Activated CD4-positive, alpha-beta T cell treated with anti-CD3 and anti-CD28 coated beads, Interleukin-2, amount 50 U/mL, for 16 hours (primary cell): ENCODE measurements around the gene ALDH1L2.
A peak's percentile ranks its signal among the peaks of the same experiment; 100 is the strongest.

ENCODE experiments used
- DNase-seq: peaks from one replicate; pipeline ENCODE4 v3.0.0-alpha.2; 2020

ALDH1L2 gene

GRCh38 chr12:105083031-105083430 lies 1.2 kb downstream of the ALDH1L2 start:
- DNase-seq = no peak

GRCh38 chr12:105078712-105079570 lies 5.3 kb downstream of the ALDH1L2 start:
- no peak for DNase-seq

DNA sequence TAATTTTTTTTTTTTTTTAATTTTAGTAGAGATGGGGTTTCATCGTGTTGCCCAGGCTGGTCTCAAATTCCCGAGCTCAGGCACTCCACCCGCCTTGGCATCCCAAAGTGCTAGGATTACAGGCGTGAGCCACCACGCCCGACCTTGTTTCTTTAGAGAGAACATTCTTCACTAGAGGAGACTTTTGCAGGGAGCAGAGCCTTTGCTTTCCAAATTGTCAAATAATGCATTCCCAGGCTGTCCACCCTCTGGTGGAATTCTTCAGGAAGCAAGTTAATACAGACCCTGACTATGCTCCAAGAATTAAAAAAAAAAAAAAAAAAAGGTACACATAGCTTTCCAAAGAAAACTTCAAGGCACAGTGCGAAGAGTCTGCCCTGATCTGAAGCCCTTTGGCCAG lies 6.8 kb downstream of the ALDH1L2 start:
- no peak for DNase-seq

GRCh38 chr12:105076913-105077312 lies 7.3 kb downstream of the ALDH1L2 start:
- no peak for DNase-seq

- no peak for DNase-seq
Measured at GRCh38 chr12:105076098-105076497, 8.2 kb downstream of the ALDH1L2 start.

DNA sequence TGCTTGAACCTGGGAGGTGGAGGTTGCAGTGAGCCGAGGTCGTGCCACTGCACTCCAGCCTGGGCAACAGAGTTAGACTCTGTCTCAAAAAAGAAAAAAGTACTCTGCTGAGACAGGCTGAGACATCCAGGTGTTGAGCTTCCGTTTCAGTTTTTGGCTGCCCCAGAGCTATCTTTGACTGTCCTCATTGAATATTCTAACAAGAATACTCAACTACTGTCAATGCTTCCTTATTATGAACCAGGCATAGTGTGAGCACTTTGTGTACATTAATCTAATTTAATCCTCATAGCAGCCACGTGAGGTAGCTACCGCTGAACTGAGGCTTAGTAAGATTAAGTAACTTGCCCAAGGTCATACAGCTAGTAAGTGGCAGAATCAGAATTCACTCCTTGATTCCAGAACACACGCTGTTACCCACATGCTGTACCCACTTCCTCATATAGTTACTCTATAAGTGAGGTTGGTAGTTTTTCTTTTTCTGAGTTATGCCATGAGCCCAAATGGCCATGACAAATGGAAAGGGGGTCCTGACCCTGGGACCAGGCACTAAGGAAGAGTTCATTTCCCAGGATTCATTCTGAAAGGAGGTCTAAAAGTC lies 11.3 kb downstream of the ALDH1L2 start:
- no peak for DNase-seq

GRCh38 chr12:105071981-105072380 lies 12.3 kb downstream of the ALDH1L2 start:
- no peak for DNase-seq

DNA sequence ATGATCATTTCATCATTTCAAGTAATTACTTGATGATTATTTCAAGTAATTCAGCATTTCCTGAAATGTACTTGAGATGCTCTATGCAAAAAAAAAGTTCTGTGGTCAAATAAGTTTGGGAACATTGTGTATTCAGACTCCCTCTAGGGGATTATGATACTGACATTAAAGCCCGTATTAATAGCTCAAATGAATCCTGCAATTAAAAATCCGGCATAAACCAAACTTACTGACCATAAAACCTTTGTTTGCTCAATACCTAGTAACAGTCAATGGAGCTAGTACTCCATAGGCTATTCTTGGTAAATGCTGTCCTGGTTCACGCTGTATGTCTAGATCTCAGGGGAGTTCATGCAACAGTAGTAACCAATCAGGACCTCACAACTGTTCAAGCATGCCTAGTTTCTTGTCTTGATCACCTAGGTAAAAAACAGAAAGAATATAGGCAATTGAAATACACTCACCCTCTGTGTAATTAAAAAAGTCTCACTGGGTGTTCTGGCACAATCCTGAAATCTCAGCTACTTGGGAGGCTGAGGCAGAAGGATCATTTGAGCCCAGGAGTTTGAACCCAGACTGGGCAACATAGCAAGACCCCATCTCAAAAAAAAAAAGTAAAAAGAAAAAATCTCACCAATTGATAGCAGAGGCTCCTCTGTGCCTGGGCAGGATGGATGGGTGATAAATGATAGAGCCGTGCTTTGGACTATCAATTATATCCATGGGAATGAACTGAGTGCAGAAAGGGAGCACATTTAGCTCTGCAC lies 14.1 kb downstream of the ALDH1L2 start:
- no peak for DNase-seq

GRCh38 chr12:105067511-105068031 lies 16.7 kb downstream of the ALDH1L2 start:
- no peak for DNase-seq

DNA sequence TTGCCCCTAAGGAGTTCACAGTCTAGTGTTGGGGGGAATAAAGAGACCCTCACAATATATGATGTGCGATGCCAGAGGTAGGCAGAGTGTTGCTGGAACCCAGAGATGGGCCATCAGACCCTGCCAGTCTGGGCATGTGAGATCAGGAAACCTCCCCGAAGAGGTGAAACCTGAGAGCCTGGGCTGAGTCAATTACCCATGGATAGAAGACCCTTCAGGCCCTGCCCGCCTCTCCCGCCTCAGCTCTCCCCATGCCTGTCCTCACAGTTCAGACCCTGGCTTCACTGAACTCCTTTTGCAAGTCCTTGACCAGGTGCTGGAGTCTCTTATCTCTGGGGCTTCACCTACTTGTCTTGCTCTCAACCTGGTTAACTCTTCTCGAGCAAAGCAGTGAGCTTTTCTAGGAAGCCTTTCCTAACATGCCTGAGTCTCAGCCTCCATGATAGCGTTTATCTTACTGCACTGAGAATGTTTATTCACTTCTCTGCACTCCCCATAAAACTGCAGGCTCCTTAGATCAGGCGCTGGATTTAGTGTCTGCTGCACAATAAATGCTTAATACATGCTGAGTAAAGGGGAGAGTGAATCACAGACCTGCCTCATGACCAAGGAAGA lies 19.6 kb downstream of the ALDH1L2 start:
- DNase-seq = no peak

DNA sequence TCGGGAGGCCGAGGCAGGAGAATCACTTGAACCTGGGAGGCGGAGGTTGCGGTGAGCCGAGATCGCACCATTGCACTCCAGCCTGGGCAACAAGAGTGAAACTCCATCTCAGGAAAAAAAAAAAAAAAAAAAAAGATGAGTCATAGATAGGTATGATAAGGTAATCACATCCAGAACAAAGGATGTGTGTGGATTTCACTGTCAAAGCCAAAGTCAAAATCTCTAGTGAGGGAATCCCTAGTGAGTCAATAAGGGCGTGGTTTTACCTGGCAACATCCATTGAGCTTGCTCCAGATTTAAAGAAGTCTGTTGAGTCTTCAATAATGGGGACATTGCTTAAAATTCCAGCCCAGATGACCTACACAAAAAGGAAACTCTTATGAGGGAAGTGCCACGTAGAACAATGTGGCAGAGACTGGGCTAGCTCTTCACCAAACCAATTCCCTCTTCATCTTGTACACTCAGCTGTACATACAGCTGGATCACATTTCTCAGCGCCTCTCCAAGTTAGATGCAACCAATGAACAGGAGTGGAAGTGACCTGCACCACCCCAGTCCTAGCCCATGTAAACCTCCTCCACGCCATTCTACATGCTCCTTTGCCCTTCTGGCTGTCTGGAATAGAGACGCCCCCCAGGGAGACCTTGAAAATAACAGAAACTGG lies 23.4 kb downstream of the ALDH1L2 start:
- DNase-seq = no peak

- DNase-seq = peak; percentile 73
Measured at GRCh38 chr12:105057174-105057573, 27.1 kb downstream of the ALDH1L2 start.

- peak; percentile 83 for DNase-seq
Measured at GRCh38 chr12:105053116-105053572, 31.1 kb downstream of the ALDH1L2 start.

DNA sequence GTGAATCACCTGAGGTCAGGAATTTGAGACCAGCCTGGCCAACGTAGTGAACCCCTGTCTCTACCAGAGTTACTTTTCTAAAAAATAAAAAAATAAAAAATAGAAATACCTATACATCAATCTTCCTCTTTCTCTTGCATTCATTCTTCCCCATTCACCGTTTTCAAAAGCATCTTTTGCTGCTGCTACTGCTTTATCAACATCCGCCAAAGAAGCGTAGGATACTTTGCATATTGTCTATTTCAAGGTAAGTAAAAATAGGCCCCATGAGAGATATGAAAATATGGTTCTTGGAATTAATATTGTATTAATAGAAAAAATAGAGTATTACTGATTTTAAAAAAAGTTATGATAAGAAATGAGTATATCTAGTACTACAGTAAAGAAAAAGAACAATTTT lies 32.3 kb downstream of the ALDH1L2 start:
- DNase-seq = no peak

DNA sequence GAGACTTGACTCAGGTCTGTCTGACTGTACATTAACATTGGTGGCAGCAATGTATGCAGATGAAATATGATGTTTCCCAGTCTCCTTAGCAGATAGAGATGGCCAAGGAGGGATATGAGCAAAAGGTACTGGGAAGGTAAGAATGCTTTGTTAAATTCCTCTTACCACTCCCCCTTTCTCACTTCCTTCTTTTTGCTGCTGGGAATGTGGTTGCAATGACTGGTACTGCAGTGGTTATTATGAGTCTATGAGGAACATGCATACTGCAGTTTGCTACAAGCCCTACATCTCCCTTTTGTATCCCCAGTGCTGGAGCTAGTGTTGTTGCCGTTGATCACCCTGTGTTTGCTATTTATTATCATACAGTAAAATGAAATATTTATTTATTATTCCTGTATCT lies 35.9 kb downstream of the ALDH1L2 start:
- DNase-seq = no peak

GRCh38 chr12:105047308-105047707 lies 37.0 kb downstream of the ALDH1L2 start:
- DNase-seq = no peak

DNA sequence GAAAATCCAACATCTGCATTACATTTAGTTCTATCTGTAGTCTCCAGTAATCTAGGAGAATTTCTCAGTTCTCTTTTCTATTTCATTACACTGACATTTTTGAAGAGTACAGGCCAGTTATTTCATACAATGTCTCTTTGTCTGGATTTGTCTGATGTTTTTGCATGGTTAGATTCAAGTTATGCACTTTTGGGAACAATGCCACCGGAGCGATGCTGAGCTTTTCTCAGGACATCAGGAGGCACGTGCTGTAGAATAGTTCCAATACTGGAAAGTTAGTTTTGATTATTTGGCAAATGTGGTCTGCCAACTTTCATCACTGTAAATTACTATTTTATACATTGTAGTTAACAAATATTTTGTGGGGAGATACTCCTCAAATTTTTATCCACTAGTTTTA lies 43.1 kb downstream of the ALDH1L2 start:
- DNase-seq = no peak

DNA sequence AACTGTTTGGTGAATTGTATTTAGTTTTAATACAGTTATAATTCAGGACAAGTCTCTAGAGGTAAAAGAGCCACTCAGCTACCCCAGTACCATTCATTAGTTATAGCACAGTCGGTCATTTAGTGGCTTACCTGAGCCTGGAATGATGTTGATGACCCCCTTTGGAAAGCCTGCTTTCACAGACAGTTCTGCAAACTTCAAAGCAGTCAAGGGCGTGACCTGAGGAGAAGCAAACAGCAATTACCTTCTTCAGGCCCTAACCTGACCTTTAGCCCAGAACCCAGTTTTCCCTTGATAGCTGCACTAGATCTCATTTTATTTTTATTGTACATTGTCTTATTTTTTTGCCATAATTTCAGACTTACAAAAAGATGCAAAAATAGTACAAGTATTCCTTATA lies 43.8 kb downstream of the ALDH1L2 start:
- no peak for DNase-seq

DNA sequence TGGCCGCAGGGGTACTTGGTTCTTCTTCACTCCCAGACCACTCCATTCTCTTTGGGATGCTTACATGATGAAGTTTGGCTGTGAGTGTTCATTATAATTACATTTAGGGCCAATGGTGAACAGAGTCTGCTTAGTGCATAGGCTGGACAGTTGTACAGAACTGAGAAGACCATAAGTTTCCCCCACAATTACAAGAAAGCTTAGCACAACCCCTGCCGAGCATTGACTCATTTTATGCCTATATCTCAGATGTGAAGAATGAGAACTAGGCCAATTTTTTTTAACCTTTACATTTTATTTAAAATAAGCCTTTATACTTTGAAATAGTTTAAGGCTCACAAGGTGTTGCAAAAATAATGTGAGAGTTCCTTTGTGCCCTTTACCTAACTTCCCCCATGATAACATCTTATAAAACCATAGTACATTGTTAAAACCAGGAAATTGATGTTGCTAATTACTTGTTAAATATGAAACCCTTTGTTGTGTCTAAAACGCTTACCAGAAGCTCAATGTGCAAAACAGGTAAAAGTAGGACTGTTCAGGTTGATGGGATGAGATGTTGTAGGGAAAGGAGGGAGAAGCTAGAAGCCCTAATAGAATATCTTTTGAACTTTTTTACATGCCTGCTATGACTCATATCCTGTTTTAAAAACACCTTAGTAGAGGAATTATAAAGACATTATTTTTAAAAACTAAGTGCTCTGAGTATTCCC lies 47.2 kb downstream of the ALDH1L2 start:
- peak; percentile 35 for DNase-seq

DNA sequence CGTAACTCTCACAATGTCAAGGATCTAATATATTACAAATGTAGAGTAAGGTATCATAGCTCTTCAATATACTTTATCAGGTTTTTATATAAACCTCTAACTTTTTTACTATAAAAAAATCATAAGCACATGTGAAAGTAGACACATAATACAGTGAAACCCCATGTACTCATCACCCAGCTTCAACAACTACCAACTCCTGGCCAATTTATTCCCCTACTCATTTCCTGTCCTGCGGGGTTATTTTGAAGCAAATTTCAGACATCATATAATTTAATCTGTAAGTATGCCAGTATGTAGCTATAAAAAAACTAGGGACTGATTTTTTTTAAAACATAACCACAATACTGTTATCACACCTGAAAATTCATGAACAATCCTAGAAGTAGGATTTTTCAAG lies 50.4 kb downstream of the ALDH1L2 start:
- DNase-seq = peak; percentile 41

DNA sequence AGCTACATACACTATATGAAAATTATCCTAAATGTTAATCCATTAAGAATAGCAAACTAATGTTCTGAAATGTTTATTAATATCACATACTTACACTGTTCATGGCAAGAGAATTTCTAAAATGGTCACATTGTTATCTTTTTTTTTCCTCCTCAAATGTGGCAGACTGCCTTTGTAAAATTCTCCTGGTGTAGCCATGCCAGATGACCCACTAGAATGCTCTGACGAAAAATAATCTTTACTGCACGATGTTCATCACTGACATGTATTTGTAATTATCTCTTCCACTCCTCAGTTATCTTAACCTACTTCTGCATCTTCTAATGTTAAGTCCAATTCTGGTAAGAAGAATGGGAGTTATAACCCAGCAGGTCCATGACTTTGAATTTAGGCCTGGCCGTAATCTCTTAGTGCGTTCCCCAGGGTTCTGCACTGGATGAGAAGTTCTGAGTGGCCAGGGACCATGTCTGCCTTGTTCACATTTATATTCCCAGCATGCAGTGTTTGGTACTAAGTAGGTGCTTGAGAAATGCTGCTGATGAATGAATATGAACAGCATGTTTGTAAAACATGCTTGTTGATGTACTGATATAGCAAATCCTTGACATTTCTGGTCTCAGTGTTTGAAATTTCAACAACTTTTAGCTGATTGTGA lies 51.4 kb downstream of the ALDH1L2 start:
- DNase-seq = no peak
